Muscle layer of colon (tissue), 2 donors: ENCODE results near the gene MRPL34.

Experiments used
- H3K27ac ChIP-seq: one replicate; pipeline ENCODE4 v1.7.0; 2013; ENCODE audit warnings: low read depth, mild to moderate bottlenecking, low read length, moderate library complexity
- H3K27me3 ChIP-seq, 2 donors: one replicate each; pipeline ENCODE4 v1.7.0; 2013; ENCODE audit warnings: low read length in 2 of 2, mild to moderate bottlenecking in 2 of 2; ENCODE audit not compliant: insufficient read depth in 2 of 2, control insufficient read depth in 1 of 2
- H3K36me3 ChIP-seq: one replicate; pipeline ENCODE4 v1.7.0; 2013; ENCODE audit warnings: mild to moderate bottlenecking, low read length; ENCODE audit not compliant: insufficient read depth
- H3K4me1 ChIP-seq: one replicate; pipeline ENCODE4 v1.7.0; 2013; ENCODE audit warnings: mild to moderate bottlenecking, low read length; ENCODE audit not compliant: insufficient read depth
- H3K4me3 ChIP-seq, 2 donors: one replicate each; pipeline ENCODE4 v1.7.0; 2013; ENCODE audit warnings: low read length in 2 of 2, low read depth in 1 of 2, mild to moderate bottlenecking in 1 of 2, moderate library complexity in 1 of 2
- H3K9ac ChIP-seq: one replicate; pipeline ENCODE4 v1.7.0; 2013; ENCODE audit warnings: low read length
- H3K9me3 ChIP-seq: one replicate; pipeline ENCODE4 v1.7.0; 2013; ENCODE audit warnings: mild to moderate bottlenecking, low read length
- donor health status: abdominal sarcoma.
- donor health status: Adenocarcinoma of cecum.

MRPL34 gene

DNA sequence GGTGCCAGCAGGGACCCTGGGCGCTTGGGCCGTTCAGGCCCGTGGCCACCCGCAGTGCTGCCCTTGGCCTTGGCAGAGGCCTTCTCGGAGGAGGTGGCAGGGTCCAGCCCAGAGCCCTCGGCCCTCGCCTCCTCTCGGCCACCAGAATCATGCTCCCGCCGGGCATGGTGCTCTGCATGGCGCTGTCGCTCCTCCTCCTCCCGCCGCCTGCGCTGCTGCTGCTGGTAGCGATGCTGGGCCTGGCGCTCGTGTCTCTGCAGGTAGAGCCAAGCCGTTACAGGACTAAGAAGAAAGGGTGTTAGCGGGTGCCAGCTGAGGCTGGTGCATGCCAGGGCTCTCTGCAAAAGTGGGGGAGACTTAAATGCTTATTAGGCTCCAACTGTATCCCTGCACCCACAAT lies 19.5 kb downstream of the MRPL34 start:
- H3K27me3 ChIP-seq, result peaks cover 0 to 19% of the 10 kb centered on the region in 2 donors
- peaks cover 7% of the 10 kb centered on the region for H3K36me3 ChIP-seq
- H3K9ac ChIP-seq, result no peak overlapping the region
- H3K27ac ChIP-seq, result no peak overlapping the region
- no peaks in the 10 kb centered on the region for H3K9me3 ChIP-seq
- H3K4me3 ChIP-seq, result no peak overlapping the region
- no peaks in the 10 kb centered on the region for H3K4me1 ChIP-seq

DNA sequence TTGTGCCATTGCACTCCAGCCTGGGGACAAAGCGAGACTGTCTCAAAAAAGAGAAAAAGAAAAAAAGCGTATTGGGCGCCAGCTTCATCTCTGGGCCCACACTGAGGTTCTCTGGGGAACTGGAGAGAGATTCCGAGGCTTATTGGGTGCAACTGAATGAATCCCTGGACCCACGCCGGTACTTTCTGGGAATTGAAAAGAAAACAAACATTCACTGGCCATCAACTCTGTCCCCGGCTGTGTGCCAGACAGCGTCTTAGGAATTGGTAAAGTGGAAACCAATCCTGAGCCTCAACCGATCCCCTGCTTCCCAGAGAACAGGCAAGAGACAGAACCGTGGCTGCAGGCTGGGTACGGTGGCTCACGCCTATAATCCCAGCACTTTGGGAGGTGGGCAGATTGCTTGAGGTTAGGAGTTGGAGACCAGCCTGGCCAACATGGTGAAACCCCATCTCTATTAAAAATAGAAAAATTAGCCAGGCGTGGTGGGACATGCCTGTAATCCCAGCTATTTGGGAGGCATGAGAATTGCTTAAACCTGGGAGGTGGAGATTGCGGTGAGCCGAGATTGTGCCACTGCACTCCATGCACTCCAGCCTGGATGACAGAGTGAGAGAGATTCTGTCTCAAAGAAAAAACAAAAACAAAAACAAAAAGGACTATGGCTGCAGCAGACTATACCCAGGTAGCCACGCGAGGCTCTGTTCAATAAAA lies 20.4 kb downstream of the MRPL34 start:
- Histone ChIP-seq H3K27ac (no peak overlapping the region), H3K36me3 (no peaks in the 10 kb centered on the region), H3K27me3 (peaks cover 0 to 27% of the 10 kb centered on the region in 2 donors), H3K9ac (no peak overlapping the region), H3K4me3 (no peak overlapping the region), H3K9me3 (no peaks in the 10 kb centered on the region), H3K4me1 (no peaks in the 10 kb centered on the region)

DNA sequence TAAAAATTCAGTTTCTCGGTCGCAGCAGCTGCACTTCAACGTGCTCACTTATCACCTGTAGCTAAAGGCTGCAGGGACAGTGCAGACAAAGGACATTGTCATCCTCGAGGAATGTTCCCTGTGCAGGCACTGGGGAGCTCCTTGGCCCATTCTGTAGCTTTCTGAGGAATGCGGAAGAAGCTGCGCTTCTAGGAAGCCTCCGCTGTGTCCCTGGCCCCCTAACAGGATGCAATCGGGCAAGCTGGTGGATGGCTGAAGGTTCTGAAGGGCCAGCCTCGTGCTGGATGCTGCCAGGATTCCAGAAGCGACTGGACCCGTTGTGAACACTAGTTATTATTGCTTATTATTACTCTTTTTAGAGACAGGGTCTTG lies 20.9 kb downstream of the MRPL34 start:
- H3K9me3 ChIP-seq, result no peaks in the 10 kb centered on the region
- H3K9ac ChIP-seq, result no peak overlapping the region
- peaks cover 0 to 27% of the 10 kb centered on the region in 2 donors for H3K27me3 ChIP-seq
- no peaks in the 10 kb centered on the region for H3K36me3 ChIP-seq
- no peak overlapping the region for H3K27ac ChIP-seq
- H3K4me1 ChIP-seq, result no peaks in the 10 kb centered on the region
- H3K4me3 ChIP-seq, result no peak overlapping the region

DNA sequence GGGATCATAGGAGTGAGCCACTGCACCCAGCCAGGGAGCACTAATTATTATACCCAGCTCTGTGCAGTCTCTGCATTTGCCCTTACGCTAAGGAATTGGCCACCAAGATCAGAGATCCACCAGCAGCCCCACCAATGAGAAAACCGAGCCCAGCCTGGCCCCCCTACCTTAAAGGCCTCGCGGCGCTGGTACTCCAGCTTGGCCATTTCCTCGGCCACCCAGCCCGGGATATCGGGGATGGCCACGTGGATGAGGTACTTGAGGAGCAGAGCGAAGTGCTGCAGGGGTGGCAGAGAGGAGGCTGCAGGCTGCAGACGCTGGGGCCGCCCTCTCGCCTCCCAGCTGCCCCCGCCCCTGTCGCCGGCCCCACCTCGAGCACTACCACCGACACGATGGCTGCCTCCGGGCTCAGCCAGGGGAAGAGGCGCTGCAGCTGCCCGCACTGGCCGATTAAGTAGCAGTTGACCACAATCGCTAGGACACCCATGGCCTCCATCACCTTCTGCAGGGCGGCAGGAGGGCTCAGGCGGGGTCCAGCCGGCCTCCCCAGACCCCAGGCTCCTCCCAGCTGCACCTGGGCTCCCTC lies 21.5 kb downstream of the MRPL34 start:
- Histone ChIP-seq H3K4me1 (no peaks in the 10 kb centered on the region), H3K9ac (no peak overlapping the region), H3K4me3 (no peak overlapping the region), H3K27me3 (peaks cover 0 to 27% of the 10 kb centered on the region in 2 donors), H3K27ac (no peak overlapping the region), H3K36me3 (no peaks in the 10 kb centered on the region), H3K9me3 (no peaks in the 10 kb centered on the region)

DNA sequence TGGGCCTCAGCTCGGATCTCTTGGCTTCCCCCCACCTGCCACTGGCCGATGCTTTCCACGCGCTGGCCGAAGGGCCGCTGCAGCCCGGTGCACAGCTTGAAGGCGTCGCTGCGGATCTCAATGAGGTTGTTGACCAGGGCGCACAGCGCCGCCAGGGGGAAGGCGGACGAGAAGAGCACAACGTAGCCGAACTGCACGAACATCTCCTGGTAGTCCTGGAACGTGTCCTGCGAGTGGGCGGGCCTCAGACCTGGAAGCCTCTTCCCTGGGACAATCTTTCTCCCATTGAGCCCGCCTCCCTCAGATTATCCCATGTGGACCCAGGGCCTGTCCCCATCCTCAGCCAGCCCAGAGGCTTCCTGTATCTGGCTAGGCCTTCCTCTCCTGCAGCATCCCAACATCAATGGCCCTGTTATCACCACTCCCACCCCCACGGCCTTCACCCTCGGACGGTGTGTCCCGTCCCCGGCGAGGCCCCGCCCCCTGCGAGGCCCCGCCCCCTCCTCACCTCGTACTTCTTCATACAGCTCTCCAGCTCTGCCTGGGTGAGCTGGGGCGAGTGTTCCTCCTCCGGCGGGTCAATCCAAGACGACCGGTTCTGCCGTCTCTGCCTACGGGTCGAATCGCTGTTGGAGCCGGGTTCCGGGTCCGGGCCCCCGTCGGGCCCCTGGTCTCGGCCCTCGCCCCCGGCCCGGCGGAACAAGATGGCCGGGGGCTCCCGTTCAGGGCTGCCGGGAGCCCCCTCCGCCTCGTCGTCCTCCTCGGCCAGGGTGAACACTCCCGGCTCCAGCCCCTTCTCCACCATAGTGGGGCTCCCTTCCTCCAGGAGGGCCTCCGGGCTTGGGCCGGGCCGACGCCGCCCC lies 22.2 kb downstream of the MRPL34 start:
- Histone ChIP-seq H3K9ac (no peak overlapping the region), H3K4me1 (no peaks in the 10 kb centered on the region), H3K36me3 (no peaks in the 10 kb centered on the region), H3K27me3 (peaks cover 0 to 24% of the 10 kb centered on the region in 2 donors), H3K27ac (no peak overlapping the region), H3K4me3 (peak overlapping the region in 1 of 2 donors; percentile 27), H3K9me3 (no peaks in the 10 kb centered on the region)

DNA sequence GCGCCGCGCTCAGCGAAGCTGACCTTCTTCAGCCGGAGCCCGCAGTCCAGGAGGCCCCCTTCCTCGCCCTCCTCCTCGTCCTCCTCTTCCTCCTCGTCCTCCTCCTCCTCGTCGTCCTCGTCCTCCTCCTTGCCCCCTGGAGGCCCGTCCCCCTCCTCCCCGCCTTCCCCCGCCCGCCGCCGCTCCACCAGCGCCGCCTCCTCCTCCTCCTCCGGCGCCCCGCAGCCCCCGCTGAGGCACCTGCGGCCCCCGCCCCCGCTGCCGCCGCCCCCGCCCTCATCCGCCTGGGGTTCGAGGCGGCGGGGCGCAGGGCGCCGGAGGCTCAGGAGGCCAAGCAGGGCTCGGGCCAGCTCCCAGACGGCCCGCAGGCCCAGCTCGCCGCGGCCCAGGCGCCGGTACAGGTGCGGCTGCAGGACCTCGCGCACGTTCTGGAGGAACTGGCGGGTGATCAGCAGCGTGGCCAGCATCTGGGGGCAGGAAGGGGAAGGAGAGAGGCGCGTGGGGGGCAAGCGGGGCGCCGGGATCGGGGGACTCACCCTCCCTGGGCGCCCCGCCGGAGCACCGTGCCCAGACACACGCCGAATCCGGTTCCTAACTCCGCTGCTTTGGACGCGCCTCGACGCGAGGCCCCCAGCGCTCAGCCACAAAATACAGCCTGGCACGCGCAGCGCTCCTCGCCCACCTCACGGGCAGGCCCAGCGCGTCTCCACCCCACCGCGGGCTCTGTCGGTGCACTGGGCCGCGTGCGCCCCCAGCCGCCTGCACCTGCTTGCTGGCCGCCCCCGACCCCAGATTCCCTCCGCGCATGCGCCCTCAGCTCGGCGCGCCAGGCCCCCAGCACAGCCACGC lies 23.1 kb downstream of the MRPL34 start:
- no peaks in the 10 kb centered on the region for H3K36me3 ChIP-seq
- no peaks in the 10 kb centered on the region for H3K9me3 ChIP-seq
- no peak overlapping the region for H3K27ac ChIP-seq
- H3K27me3 ChIP-seq, result peaks cover 0 to 22% of the 10 kb centered on the region in 2 donors
- peaks cover 1% of the 10 kb centered on the region for H3K4me1 ChIP-seq
- H3K9ac ChIP-seq, result no peak overlapping the region
- no peak overlapping the region for H3K4me3 ChIP-seq

- H3K9me3 ChIP-seq, result no peaks in the 10 kb centered on the region
- peaks cover 0 to 22% of the 10 kb centered on the region in 2 donors for H3K27me3 ChIP-seq
- no peak overlapping the region for H3K27ac ChIP-seq
- no peaks in the 10 kb centered on the region for H3K36me3 ChIP-seq
- peaks cover 6% of the 10 kb centered on the region for H3K4me1 ChIP-seq
- no peak overlapping the region for H3K4me3 ChIP-seq
- H3K9ac ChIP-seq, result no peak overlapping the region
These were observed 23.9 kb downstream of the MRPL34 start for GRCh38 chr19:17329366-17330261.

DNA sequence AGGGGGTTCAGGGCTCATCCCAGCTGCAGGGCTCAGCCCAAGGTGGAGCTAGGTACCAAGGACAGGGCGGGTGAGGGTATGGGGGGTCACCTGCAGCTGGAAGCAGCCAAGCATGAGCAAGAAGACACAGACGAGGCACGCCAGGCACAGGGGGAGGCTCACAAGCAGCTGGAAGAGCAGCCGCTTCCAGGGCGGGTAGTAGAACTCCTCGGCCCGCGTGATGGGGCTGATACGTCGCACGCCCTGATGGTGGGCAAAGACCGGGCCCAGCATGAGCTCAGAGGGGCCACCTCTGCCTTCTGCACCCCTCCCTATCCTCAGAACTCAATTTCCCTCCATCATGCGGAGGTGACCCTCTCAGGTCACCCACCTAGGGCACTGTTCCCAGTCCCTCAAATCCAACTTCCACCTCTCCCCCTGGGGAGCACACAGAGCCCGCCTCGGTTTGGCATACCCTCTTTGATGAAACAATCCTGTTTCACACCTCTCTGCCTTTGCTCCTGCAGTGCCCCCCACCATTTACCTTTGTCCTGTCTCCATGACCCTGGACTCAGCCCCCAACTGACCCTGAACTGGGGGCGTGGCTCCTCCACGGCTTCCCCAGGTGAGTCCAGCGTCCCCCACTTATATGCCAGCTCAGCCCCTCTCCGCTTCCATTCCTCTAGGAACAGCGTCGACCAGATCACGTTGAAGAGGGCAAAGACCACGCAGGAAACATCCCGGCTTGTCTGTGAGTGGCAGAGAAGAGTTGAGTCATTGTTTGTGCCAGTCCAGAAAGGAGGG lies 24.8 kb downstream of the MRPL34 start:
- Histone ChIP-seq H3K36me3 (no peaks in the 10 kb centered on the region), H3K27ac (no peak overlapping the region), H3K4me1 (peaks cover 13% of the 10 kb centered on the region), H3K27me3 (peaks cover 0 to 22% of the 10 kb centered on the region in 2 donors), H3K4me3 (no peak overlapping the region), H3K9me3 (no peaks in the 10 kb centered on the region), H3K9ac (no peak overlapping the region)

GRCh38 chr19:17331045-17331558 lies 25.4 kb downstream of the MRPL34 start:
- Histone ChIP-seq H3K9ac (no peak overlapping the region), H3K36me3 (no peaks in the 10 kb centered on the region), H3K4me3 (no peak overlapping the region), H3K9me3 (no peaks in the 10 kb centered on the region), H3K4me1 (peaks cover 16% of the 10 kb centered on the region), H3K27ac (no peak overlapping the region), H3K27me3 (peaks cover 0 to 22% of the 10 kb centered on the region in 2 donors)

DNA sequence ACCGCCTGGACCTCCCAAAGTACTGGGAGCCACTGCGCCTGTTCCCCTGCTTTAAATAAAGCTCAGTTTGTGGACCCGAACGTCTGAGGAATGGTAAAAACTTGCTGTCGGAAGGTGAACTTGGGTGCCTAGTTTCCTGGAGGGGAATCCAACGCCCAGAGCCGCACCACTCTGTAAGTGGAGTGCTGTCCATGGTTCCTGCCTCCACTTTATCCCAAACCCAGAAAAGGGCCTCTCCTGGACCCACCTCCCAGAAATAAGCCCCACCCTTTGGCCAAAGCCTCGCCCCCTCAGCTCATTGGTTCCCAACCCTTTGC lies 26.6 kb downstream of the MRPL34 start:
- no peak overlapping the region for H3K9ac ChIP-seq
- H3K9me3 ChIP-seq, result no peaks in the 10 kb centered on the region
- H3K27ac ChIP-seq, result no peak overlapping the region
- H3K4me3 ChIP-seq, result no peak overlapping the region
- no peaks in the 10 kb centered on the region for H3K36me3 ChIP-seq
- peaks cover 0 to 22% of the 10 kb centered on the region in 2 donors for H3K27me3 ChIP-seq
- H3K4me1 ChIP-seq, result peaks cover 16% of the 10 kb centered on the region
